ENCODE measurements around the gene OGFOD3.

The OGFOD3 gene

GRCh38 chr17:82403662-82404660 lies 14.4 kb downstream of the OGFOD3 start:
- no peak for DNase-seq

- no peak for DNase-seq
These were observed 15.5 kb downstream of the OGFOD3 start for GRCh38 chr17:82402865-82403264.

- DNase-seq = peak; percentile 41
These were observed 17.6 kb downstream of the OGFOD3 start for GRCh38 chr17:82400830-82401229.

- DNase-seq = no peak
These were observed 18.2 kb downstream of the OGFOD3 start for GRCh38 chr17:82400206-82400605.

DNA sequence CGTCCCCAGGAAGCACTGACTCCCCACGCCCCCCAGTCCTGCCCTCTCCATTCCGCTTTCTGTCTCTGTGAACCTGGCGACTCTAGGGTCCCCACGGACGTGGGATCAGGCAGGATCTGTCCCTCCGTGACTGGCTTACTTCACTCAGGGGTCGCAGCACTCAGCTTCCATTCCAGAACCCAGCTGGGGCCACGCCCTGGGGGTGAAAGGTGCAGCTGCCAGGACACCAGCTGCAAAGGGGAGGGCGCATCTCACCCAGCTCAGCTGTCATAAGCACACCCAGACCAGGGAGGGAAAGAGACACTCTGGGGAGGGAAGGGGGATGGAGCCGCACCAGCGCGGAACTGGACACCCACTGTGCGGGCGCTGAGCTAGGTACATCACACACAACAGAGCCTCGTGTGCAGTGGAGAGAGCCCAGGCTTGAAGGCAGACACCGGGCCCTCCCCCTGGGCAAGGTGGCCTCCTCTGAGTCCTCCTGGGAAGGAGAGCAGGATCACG lies 18.7 kb downstream of the OGFOD3 start:
- no peak for DNase-seq

DNA sequence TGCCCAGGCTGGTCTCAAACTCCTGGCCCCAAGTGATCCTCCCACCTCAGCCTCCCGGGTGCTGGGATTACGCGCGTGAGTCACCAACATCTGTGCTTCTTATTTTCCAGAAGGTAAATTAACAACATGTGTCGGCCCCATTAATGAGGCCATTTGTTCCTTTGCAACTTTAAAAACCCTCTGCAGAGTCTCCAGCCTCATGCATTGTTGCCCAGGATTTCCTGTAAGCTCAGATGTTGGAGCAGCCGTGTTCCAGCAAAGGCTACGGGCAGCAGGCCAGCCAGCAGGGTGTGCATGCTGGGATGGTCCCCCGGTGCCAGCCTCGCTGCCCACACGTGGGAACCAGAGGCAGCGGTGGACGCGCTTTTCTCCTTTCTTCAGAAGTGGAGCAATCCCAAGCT lies 19.3 kb downstream of the OGFOD3 start:
- DNase-seq = no peak

DNA sequence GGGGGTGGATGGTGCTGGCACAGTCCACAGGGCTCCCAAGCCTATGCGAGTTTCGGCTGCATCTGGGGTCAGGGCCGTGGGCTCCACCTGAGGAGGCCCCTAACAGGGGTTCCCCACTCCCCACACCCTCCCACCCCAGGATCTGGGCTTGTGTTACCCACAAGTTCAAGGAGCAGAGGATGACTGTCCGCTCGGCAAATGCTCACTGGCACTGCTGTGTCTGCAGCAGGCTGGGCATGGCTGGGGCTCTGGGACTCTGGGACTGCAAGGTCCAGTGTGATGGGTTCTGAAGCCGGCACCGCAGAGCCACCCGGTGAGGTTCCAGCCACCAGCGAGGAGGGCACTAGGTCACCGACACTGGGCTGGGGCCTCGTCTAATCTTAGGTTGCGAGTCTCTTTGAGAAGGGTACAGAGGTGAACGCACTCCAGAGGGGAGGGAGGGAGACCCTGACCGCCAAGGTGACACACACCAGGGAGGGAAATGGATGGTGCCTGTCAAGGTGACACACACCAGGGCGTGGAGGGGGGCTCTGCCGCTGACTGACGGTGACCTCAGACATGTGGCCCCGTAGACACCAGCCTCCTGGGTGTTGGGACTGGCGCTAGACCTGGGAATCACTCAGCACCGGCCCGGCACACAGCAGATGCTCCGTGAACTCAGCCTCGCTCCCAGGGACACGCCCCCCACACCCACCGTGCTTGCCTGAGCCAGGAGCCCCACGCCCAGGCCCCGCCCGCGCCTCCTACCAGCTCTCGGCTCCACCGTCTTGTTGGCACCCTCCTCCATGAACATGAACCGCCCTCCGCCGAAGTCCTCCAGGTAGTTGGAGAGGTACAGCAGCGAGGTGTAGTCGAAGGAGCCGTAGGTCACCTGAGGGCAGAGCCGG lies 20.7 kb downstream of the OGFOD3 start:
- DNase-seq = no peak

- no peak for DNase-seq
These were observed 21.6 kb downstream of the OGFOD3 start for GRCh38 chr17:82396601-82397435.

DNA sequence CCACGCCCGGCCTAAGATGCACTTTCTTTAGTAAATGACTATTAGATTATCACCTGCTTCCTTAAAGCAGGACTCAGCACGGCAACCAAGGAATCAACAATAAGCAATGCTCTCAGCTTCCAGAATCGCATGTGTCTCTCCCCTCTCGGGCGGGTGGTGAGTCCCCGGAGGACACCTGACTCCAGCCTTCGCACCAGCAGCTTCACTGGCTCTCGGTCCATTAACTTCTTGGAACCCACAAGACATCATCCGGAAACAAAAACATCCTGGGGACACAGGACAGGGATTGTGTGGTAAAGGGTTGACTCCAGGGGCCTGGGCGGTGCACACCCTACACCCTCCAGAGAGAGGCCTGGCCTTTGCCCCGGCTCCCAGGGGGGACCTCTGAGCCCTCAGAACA lies 24.1 kb downstream of the OGFOD3 start:
- DNase-seq = no peak

GRCh38 chr17:82392941-82393340 lies 25.4 kb downstream of the OGFOD3 start:
- DNase-seq = no peak

- no peak for DNase-seq
These were observed 26.0 kb downstream of the OGFOD3 start for GRCh38 chr17:82392209-82392920.

DNA sequence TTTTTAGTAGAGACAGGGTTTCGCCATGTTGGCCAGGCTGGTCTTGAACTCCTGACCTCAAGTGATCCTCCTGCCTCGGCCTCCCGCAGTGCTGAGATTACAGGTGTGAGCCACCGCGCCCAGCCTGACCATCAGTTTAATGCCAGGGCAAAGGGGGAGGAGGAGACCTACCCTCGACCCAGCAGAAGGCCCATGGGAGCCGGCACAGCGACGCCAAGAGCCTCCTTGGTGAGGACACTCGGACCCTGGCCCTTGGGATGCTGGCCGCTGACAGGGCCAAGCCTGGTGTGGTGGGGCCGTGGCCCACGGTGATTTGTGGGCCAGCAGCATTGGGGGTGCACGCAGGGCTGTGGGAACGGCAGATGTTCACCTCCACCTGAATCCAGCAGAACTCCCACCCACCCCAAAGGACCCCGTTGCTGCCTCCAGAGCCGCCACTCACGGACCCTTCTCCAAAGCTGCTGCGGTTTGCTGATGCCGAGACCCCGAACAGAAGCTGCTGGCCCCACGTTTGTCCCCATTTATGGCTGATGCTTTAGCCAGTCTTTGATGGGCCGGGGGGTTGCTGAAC lies 26.8 kb downstream of the OGFOD3 start:
- DNase-seq = no peak

DNA sequence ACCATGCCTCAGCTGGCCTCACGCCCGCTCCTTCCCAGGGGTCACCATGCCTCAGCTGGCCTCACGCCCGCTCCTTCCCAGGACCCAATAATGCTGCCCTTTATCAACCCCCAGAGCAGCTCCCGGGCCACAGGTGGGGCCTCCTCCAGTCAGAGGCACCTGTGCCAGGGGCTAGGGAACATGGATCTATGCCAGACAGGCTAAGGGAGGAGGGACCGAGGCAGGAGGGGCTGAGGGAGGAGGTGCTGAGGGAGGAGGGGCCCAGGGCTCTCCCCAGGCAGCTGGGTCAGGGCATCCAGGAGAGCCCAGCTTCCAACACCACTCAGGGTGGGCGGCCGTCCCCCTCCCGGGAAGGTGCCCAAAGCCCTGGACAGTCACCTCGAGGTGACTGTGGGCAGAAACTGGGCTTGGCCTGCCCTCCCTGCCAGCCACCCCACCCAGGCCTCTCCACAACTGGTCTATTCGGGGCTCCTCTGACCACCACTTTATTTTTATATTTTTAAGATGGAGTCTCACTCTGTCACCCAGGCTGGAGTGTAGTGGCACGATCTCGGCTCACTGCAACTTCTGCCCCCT lies 27.4 kb downstream of the OGFOD3 start:
- no peak for DNase-seq

DNA sequence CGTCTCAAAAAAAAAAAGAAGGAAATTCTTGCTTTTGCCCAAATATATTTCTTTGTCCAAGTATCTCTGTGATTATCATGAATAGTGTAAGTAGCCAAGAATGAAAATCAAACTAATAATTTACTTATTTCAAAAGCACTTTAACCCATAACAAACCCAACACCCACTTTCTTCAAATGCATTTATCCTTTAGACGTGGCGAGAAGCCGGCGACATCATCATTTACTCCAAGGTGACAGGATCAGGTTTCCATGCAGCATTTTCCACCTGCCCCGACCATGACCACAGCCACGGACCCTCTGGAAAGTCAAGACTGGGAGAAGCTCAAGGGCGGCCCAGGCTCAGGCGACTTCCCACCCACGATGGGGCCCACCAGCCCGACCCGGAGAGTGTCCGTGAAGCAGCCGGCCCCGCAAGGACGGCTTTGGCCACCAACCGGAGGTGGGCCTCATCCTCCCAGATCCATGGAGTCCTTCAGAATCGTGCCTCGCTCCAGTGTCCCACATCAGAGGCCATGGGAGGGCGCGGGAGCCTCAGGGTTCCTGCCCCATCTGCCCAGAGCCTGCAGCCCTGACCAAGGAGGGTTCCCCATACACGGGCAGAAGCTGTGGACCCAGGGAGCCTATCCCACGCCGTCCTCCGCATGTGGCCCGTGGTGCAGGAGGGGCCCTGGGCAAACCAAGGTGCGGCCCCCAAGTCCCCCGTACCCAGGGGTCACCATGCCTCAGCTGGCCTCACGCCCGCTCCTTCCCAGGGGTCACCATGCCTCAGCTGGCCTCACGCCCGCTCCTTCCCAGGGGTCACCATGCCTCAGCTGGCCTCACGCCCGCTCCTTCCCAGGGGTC lies 28.1 kb downstream of the OGFOD3 start:
- no peak for DNase-seq

DNA sequence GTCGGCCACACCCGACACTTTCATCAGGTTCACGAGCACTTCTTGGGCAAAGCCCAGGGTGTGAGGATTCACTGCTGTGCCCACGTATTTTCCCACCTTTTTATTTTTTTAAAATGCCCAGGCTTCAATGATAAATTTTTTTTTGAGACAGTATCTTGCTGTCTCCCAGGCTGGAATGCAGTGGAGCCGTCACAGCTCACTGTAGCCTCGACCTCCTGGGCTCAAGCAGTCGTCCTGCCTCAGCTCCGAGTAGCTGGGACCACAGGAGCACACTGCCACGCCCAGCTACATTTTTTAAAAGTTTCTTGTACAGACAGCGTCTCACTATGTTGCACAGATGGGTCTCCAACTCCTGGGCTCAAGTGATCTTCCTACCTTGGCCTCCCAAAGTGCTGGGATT lies 29.0 kb downstream of the OGFOD3 start:
- DNase-seq = no peak

- DNase-seq = no peak
These were observed 29.5 kb downstream of the OGFOD3 start for GRCh38 chr17:82388922-82389283.

- no peak for DNase-seq
These were observed 30.0 kb downstream of the OGFOD3 start for GRCh38 chr17:82388223-82388921.

DNA sequence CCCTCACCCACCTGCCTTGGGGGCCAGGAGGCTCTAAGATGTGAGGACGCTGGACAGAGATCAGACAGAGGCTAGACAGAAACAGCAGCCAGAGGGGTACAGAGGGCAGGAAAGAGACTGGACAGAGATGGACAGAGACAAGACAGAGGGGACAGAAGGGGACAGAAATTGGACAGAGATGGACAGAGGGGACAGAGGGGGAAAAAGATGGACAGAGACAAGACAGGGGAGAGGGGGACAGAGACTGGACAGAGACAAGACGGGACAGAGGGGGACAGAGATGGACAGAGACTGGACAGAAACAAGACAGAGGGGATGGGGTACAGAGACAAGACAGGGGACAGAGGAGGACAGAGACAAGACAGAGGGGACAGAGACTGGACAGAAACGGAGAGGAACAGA lies 30.7 kb downstream of the OGFOD3 start:
- no peak for DNase-seq

- no peak for DNase-seq
These were observed 31.3 kb downstream of the OGFOD3 start for GRCh38 chr17:82386881-82387704.
